Large intestine (tissue), 3 donors: ENCODE measurements around the gene KANSL1. TPM values are rescaled to one million over a fixed set of nuclear protein-coding genes. Genes with fewer than 3 reads are reported as not detected.
A peak's percentile ranks its signal among the peaks of the same experiment; 100 is the strongest.

Experiments
- DNase-seq, 2 donors: peaks; one replicate each; pipeline versions ENCODE4 v3.0.0 to v3.0.0-alpha.2; 2013
- H3K27ac ChIP-seq: one replicate; pipeline ENCODE4 v1.5.1; 2013; ENCODE audit warnings: low read length
- H3K27me3 ChIP-seq: 2 replicates; pipeline ENCODE4 v1.6.1; 2013; ENCODE audit warnings: low read length; ENCODE audit not compliant: control insufficient read depth, insufficient read depth
- H3K36me3 ChIP-seq: 2 replicates; pipeline ENCODE4 v1.6.1; 2013; ENCODE audit warnings: low read length; ENCODE audit not compliant: control insufficient read depth, insufficient read depth
- H3K4me1 ChIP-seq: one replicate; pipeline ENCODE4 v1.6.1; 2013; ENCODE audit warnings: low read length; ENCODE audit not compliant: control insufficient read depth, insufficient read depth
- H3K4me3 ChIP-seq: one replicate; pipeline ENCODE4 v1.5.1; 2013; ENCODE audit warnings: low read length
- H3K9me3 ChIP-seq: one replicate; pipeline ENCODE4 v1.6.1; 2013; ENCODE audit warnings: mild to moderate bottlenecking, low read depth, low read length, moderate library complexity; ENCODE audit not compliant: control insufficient read depth
- WGBS: methylation state at CpG from one replicate; pipeline ENCODE4 v1.1.5; 2013; ENCODE audit warnings: low lambda C conversion rate; ENCODE audit not compliant: insufficient coverage; 5-methylcytosine and 5-hydroxymethylcytosine counted together
- polyA plus RNA-seq: library from polyadenylated mRNA; unstranded; fragments of 120-200 nt; gene quantifications from one replicate; pipeline ENCODE4 v1.2.1, GENCODE V29; 2013

Gene KANSL1
- polyA plus RNA-seq, 1 donor = 53.2 TPM

GRCh38 chr17:46202424-46202823, 9.2 kb upstream of the KANSL1 start:
- no peaks in the 10 kb centered on the region for H3K9me3 ChIP-seq
- H3K27me3 ChIP-seq = no peaks in the 10 kb centered on the region
- no peaks in the 10 kb centered on the region for H3K36me3 ChIP-seq
- 56% methylated on average over 2 of the region's 2 CpGs for WGBS
- peak in 1 of 2 donors; percentile 81 for DNase-seq
- H3K4me1 ChIP-seq = peaks cover 19% of the 10 kb centered on the region
- H3K27ac ChIP-seq = peak overlapping the region; percentile 54
- H3K4me3 ChIP-seq = no peak overlapping the region

- no peaks in the 10 kb centered on the region for H3K9me3 ChIP-seq
- no peak overlapping the region for H3K4me3 ChIP-seq
- DNase-seq = no peak
- no peaks in the 10 kb centered on the region for H3K27me3 ChIP-seq
- H3K27ac ChIP-seq = peak overlapping the region; percentile 54
- H3K4me1 ChIP-seq = peaks cover 19% of the 10 kb centered on the region
- H3K36me3 ChIP-seq = no peaks in the 10 kb centered on the region
- 100% methylated on average over 1 of the region's 3 CpGs for WGBS
Measured at GRCh38 chr17:46201491-46201890, 8.3 kb upstream of the KANSL1 start.

- Histone ChIP-seq H3K4me3 (no peak overlapping the region), H3K36me3 (no peaks in the 10 kb centered on the region), H3K27ac (no peak overlapping the region), H3K4me1 (peaks cover 23% of the 10 kb centered on the region), H3K9me3 (no peaks in the 10 kb centered on the region), H3K27me3 (no peaks in the 10 kb centered on the region)
- 100% methylated on average over 1 of the region's 7 CpGs for WGBS
- DNase-seq = no peak
Measured at GRCh38 chr17:46200197-46200596, 7.0 kb upstream of the KANSL1 start.

GRCh38 chr17:46199379-46199778, 6.2 kb upstream of the KANSL1 start:
- no peaks in the 10 kb centered on the region for H3K9me3 ChIP-seq
- no peaks in the 10 kb centered on the region for H3K27me3 ChIP-seq
- no peak for DNase-seq
- H3K36me3 ChIP-seq = no peaks in the 10 kb centered on the region
- peaks cover 29% of the 10 kb centered on the region for H3K4me1 ChIP-seq
- H3K27ac ChIP-seq = no peak overlapping the region
- H3K4me3 ChIP-seq = no peak overlapping the region

GRCh38 chr17:46198233-46198632, 5.0 kb upstream of the KANSL1 start:
- peaks cover 30% of the 10 kb centered on the region for H3K4me1 ChIP-seq
- no peaks in the 10 kb centered on the region for H3K9me3 ChIP-seq
- no peak overlapping the region for H3K4me3 ChIP-seq
- H3K36me3 ChIP-seq = no peaks in the 10 kb centered on the region
- no peaks in the 10 kb centered on the region for H3K27me3 ChIP-seq
- no peak for DNase-seq
- H3K27ac ChIP-seq = no peak overlapping the region
- WGBS = no CpG with 5 or more reads among the region's 1 CpG

GRCh38 chr17:46197530-46197929, 4.3 kb upstream of the KANSL1 start:
- Histone ChIP-seq H3K4me1 (peaks cover 24% of the 10 kb centered on the region), H3K4me3 (no peak overlapping the region), H3K27ac (no peak overlapping the region), H3K36me3 (no peaks in the 10 kb centered on the region), H3K27me3 (no peaks in the 10 kb centered on the region), H3K9me3 (no peaks in the 10 kb centered on the region)
- WGBS = 75% methylated on average over 2 of the region's 6 CpGs
- no peak for DNase-seq

GRCh38 chr17:46195939-46196716, 2.9 kb upstream of the KANSL1 start:
- no CpG with 5 or more reads among the region's 2 CpGs for WGBS
- H3K36me3 ChIP-seq = no peaks in the 10 kb centered on the region
- peaks cover 13% of the 10 kb centered on the region for H3K4me1 ChIP-seq
- H3K27ac ChIP-seq = no peak overlapping the region
- no peaks in the 10 kb centered on the region for H3K27me3 ChIP-seq
- DNase-seq = no peak
- H3K9me3 ChIP-seq = no peaks in the 10 kb centered on the region
- no peak overlapping the region for H3K4me3 ChIP-seq

GRCh38 chr17:46195217-46195855, 2.1 kb upstream of the KANSL1 start:
- Histone ChIP-seq H3K4me1 (peaks cover 13% of the 10 kb centered on the region), H3K27ac (no peak overlapping the region), H3K9me3 (no peaks in the 10 kb centered on the region), H3K27me3 (no peaks in the 10 kb centered on the region), H3K4me3 (no peak overlapping the region), H3K36me3 (no peaks in the 10 kb centered on the region)
- 60% methylated on average over 1 of the region's 5 CpGs for WGBS
- DNase-seq = no peak

- H3K4me1 ChIP-seq = peaks cover 19% of the 10 kb centered on the region
Measured at GRCh38 chr17:46194393-46195216, 1.4 kb upstream of the KANSL1 start.

GRCh38 chr17:46193626-46194392, 580 bp upstream of the KANSL1 start:
- H3K4me3 ChIP-seq = peak overlapping the region; percentile 93
- peaks cover 24% of the 10 kb centered on the region for H3K4me1 ChIP-seq
- WGBS = no CpG with 5 or more reads among the region's 60 CpGs
- no peaks in the 10 kb centered on the region for H3K36me3 ChIP-seq
- no peaks in the 10 kb centered on the region for H3K9me3 ChIP-seq
- no peaks in the 10 kb centered on the region for H3K27me3 ChIP-seq
- DNase-seq = peak; percentile 93 to 97
- H3K27ac ChIP-seq = peak overlapping the region; percentile 97

More at GRCh38 chr17:46194393-46195216, 1.4 kb upstream of the KANSL1 start:
- Histone ChIP-seq H3K4me3 (peak overlapping the region; percentile 93), H3K27ac (peak overlapping the region; percentile 97), H3K27me3 (no peaks in the 10 kb centered on the region), H3K36me3 (no peaks in the 10 kb centered on the region), H3K9me3 (no peaks in the 10 kb centered on the region)
- WGBS = 39% methylated on average over 5 of the region's 9 CpGs
- peak in 1 of 2 donors; percentile 46 for DNase-seq
